BE2C (cell line): ENCODE results near the gene ANK3.

Source experiments
- DNase-seq: peaks from one replicate; pipeline ENCODE4 v3.0.0-alpha.2; 2020
- H3K27me3 ChIP-seq: fragments of 250-450 bp; sonication (Bioruptor Pico); 2 replicates; pipeline ENCODE4 v1.5.1; 2020; ENCODE audit warnings: mild to moderate bottlenecking
- H3K36me3 ChIP-seq: fragments of 250-450 bp; sonication (Bioruptor Pico); 2 replicates; pipeline ENCODE4 v1.5.1; 2020; ENCODE audit warnings: mild to moderate bottlenecking
- H3K4me1 ChIP-seq: fragments of 250-450 bp; sonication (Bioruptor Pico); 2 replicates; pipeline ENCODE4 v1.5.1; 2020
- H3K4me3 ChIP-seq: 2 replicates; pipeline ENCODE4 v1.5.1; 2011; ENCODE audit warnings: low read depth, low read length
- H3K9me3 ChIP-seq: fragments of 250-450 bp; sonication (Bioruptor Pico); 2 replicates; pipeline ENCODE4 v1.5.1; 2020
- TF ChIP-seq, protein P1 (sequence below): IDR thresholded peaks from 2 replicates; pipeline ENCODE4 v1.5.1; 2012; ENCODE audit warnings: mild to moderate bottlenecking, low read depth, low read length

Gene ANK3

GRCh38 chr10:60282771-60283353, 106.8 kb downstream of the ANK3 start:
- Histone ChIP-seq H3K9me3 (no peaks in the 10 kb centered on the region), H3K27me3 (no peaks in the 10 kb centered on the region), H3K36me3 (no peaks in the 10 kb centered on the region), H3K4me1 (peaks cover 4% of the 10 kb centered on the region), H3K4me3 (no peak overlapping the region)
- DNase-seq: no peak
- TF ChIP-seq, protein P1, sequence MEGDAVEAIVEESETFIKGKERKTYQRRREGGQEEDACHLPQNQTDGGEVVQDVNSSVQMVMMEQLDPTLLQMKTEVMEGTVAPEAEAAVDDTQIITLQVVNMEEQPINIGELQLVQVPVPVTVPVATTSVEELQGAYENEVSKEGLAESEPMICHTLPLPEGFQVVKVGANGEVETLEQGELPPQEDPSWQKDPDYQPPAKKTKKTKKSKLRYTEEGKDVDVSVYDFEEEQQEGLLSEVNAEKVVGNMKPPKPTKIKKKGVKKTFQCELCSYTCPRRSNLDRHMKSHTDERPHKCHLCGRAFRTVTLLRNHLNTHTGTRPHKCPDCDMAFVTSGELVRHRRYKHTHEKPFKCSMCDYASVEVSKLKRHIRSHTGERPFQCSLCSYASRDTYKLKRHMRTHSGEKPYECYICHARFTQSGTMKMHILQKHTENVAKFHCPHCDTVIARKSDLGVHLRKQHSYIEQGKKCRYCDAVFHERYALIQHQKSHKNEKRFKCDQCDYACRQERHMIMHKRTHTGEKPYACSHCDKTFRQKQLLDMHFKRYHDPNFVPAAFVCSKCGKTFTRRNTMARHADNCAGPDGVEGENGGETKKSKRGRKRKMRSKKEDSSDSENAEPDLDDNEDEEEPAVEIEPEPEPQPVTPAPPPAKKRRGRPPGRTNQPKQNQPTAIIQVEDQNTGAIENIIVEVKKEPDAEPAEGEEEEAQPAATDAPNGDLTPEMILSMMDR: no peak

DNA sequence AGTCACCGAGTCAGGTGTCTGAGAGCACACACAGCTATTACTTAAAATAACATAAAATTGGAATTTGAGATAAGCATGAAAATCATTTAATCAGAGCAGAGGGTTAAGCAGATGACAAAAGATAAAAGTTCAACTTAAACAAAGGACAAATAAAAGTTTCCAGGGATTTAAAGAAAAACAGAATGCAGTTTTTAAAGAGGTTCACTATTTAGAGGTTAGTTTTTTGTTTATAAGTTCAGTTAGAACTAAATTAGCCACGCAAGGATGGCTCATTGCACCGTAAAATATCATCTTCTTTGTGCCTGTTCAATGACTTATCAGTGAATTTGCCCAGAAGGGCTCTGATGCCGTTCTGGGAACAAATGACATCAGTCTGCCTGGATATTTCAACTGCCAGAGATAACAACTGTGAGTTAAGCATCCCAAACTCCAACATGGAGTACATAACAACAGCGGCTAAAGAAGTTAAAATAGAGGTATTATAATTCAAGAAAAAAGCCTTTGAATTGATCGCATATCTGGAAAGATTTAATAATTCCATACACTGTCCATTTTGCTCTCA, 107.8 kb downstream of the ANK3 start:
- Histone ChIP-seq H3K9me3 (no peaks in the 10 kb centered on the region), H3K27me3 (no peaks in the 10 kb centered on the region), H3K36me3 (no peaks in the 10 kb centered on the region), H3K4me1 (peaks cover 4% of the 10 kb centered on the region), H3K4me3 (no peak overlapping the region)
- TF ChIP-seq, protein P1: no peak
- DNase-seq: peak; percentile 46

GRCh38 chr10:60281331-60281730, 108.3 kb downstream of the ANK3 start:
- Histone ChIP-seq H3K4me3 (no peak overlapping the region), H3K4me1 (peaks cover 4% of the 10 kb centered on the region), H3K27me3 (no peaks in the 10 kb centered on the region), H3K36me3 (no peaks in the 10 kb centered on the region), H3K9me3 (no peaks in the 10 kb centered on the region)
- no peak for DNase-seq
- TF ChIP-seq, protein P1: no peak

- H3K36me3 ChIP-seq: no peaks in the 10 kb centered on the region
- H3K4me3 ChIP-seq: no peak overlapping the region
- H3K4me1 ChIP-seq: peaks cover 4% of the 10 kb centered on the region; the same call in 1 of the 2 replicates
- no peaks in the 10 kb centered on the region for H3K9me3 ChIP-seq
- DNase-seq: no peak
- H3K27me3 ChIP-seq: no peaks in the 10 kb centered on the region
- TF ChIP-seq, protein P1: no peak
These were observed 109.2 kb downstream of the ANK3 start for GRCh38 chr10:60280475-60280874.

GRCh38 chr10:60277656-60278055, 112.0 kb downstream of the ANK3 start:
- Histone ChIP-seq H3K4me3 (no peak overlapping the region), H3K4me1 (peaks cover 4% of the 10 kb centered on the region; the same call in 1 of the 2 replicates), H3K36me3 (no peaks in the 10 kb centered on the region), H3K27me3 (no peaks in the 10 kb centered on the region), H3K9me3 (no peaks in the 10 kb centered on the region)
- DNase-seq: no peak
- TF ChIP-seq, protein P1: no peak

DNA sequence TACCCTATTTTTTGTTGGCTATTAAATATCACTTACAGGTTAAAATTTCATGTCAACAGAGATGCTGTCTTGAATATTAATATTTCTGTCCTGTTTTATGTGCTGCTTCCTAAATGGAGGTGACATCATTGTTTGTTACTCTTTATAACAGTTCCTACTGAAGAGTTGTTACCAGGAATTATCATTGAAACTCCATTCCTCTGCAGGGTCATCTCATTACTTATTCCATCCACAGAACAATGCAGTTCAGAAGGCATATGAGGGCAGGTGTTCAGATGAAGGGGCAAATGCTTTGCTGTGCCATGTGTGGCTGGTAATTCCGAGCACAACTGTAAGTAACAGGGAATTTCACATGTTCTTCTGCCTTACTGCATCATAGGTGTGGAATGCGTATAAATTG, 113.4 kb downstream of the ANK3 start:
- no peaks in the 10 kb centered on the region for H3K4me1 ChIP-seq
- no peaks in the 10 kb centered on the region for H3K36me3 ChIP-seq
- TF ChIP-seq, protein P1: no peak
- no peaks in the 10 kb centered on the region for H3K27me3 ChIP-seq
- no peak for DNase-seq
- H3K4me3 ChIP-seq: no peak overlapping the region
- H3K9me3 ChIP-seq: no peaks in the 10 kb centered on the region
